ENCODE results near the gene NHP2. TPM values are rescaled to one million over a fixed set of nuclear protein-coding genes. Genes with fewer than 3 reads are reported as not detected.
"Not testable (repeated sequence)": the region's sequence is repeated elsewhere in the genome, so short reads cannot be mapped to it uniquely, and the experiment has no call there.

NHP2 gene
- total RNA-seq: 179 TPM

DNA sequence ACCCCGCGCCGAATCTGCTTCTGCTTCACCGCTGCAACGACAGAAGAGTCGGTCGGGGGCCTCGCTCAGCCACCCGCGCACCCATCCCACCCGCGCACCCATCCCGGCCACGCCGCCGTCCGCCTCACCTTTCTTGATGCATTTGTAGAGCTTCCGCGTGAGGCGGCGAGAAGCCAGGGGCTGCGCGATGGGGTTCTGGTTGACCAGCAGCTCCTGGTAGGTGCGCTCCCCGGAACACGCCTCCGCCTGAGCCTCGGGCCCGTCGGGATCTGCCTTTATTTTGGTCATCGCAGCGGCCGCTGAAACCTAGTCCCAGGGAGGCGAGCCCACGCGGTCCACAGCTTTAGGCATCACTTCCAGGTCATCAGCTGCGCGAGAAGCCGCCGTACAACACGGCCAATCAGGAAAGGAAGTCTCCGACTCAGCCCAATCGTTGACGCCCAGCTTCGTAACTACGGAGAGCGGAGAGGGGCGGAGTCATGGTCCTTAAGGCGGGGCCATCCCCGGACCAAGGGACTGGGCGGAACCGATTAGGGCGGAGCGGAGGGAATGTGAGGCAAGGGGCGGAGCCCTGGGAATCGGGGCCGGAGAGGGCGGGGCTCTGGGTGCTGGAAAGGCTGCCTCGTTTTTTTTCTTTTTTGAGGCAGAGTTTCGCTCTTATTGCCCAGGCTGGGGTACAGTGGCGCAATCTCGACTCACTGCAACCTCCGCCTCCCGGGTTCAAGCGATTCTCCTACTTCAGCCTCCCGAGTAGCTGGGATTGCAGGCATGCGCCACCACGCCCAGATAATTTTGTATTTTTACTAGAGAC, at the start of gene NHP2:
NHP2 (minus strand) TSS at position 356 of the 811 bp plus-strand sequence; CDS start at position 288, 68 bp downstream.
- ATAC-seq: peak; percentile 97

DNA sequence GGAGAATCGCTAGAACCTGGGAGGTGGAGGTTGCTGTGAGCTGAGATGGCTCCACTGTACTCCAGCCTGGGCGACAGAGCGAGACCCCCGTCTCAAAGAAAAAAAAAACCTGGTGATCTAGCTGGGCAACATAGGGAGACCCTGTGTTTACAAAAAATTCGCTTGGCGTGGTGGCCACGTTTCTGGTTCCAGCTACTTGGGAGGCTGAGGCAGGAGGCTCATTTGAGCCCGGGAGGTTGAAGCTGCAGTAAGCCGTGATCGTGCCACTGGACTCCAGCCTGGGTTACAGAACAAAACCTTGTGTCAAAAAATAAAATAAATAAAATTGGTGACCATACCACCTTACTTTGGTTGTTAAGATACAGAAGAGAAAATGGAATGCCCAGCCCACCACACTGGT, 48.9 kb upstream of the NHP2 start:
- no peak for ATAC-seq

GRCh38 chr5:178201927-178202235, 48.2 kb upstream of the NHP2 start:
- ATAC-seq: no peak

DNA sequence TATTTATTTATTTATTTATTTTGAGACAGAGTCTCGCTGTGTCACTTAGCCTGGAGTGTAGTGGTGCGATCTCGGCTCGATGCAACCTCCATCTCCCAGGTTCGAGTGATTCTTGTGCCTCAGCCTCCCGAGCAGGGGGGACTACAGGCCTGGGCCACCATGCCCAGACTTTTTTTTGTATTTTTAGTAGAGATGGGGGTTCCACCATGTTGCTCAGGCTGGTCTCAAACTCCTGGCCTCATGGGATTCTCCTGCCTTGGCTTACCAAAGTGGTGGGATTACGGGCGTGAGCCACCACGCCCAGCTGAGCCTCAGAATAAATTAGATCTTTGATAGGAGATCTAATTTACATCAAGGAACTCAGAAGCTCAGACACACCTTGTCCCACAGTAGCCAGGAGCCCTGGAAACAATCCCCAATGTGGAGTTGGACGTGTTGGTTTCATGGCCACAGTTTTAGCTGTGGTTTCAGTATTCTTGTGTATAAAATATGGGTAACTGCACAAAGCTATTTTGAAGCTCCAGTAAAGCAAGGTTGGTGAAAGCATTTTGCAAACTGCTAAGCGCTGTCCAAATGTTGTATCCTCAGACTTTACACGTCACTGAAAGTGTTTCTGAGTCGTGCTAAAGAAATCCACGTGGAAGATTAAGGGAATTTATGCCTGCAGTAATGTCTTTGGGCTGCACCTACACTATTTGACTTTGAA, 47.7 kb upstream of the NHP2 start:
- no peak for ATAC-seq

GRCh38 chr5:178199581-178200434, 46.1 kb upstream of the NHP2 start:
- ATAC-seq: peak; percentile 7

DNA sequence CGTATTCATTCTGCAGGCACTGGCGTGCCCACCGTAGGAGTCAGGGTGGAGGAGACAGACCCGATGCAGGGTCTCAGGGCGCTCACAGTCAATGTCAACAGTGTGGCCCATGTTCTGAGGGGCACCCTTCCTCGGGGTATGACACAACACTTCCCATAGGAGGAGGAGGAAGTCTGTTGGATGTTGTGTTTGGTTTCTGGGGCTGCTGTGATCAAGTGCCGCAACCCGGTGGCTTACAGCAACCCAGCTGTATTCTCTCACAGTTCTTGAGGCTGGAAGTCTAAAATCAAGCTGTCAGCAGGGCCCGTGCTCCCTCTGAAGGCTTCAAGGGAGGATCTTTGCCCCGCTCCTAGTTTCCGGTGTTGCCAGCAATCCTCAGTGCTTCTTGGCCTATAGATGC, 45.0 kb upstream of the NHP2 start:
- no peak for ATAC-seq

DNA sequence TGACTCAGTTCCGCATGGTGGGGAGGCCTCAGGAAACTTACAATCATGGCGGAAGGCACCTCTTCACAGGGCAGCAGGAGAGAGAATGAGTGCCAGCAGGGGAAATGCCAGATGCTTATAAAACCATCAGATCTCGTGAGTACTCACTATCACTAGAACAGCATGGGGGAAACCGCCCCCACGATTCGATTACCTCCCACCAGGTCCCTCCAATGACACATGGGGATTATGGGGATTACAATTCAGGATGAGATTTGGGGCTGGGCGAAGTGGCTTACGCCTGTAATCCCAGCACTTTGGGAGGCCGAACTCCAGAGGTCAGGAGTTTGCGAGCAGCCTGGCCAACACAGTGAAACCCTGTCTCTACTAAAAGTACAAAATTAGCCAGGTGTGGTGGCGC, 44.5 kb upstream of the NHP2 start:
- ATAC-seq: not testable (repeated sequence)

DNA sequence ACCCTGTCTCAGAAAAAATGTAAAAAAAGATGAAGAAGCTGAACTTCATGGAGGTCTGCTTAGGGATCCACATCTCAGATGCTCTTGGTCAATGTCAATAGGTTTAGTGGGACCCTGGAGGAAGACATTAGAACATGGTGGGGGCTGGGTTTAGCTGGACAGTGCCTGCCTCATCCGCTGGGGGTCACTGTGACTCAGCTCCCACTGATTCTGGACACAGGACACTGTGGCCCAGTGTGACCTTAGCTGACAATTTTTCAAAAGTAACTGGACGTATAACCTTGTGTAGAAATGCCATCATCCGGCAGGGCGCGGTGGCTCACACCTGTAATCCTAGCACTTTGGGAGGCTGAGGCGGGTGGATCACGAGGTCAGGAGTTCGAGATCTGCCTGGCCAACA, 43.3 kb upstream of the NHP2 start:
- no peak for ATAC-seq

- no peak for ATAC-seq
These were observed 42.7 kb upstream of the NHP2 start for GRCh38 chr5:178196281-178196812.

- peak; percentile 45 for ATAC-seq
These were observed 40.3 kb upstream of the NHP2 start for GRCh38 chr5:178194026-178194425.

- ATAC-seq: no peak
These were observed 39.6 kb upstream of the NHP2 start for GRCh38 chr5:178193251-178193809.

DNA sequence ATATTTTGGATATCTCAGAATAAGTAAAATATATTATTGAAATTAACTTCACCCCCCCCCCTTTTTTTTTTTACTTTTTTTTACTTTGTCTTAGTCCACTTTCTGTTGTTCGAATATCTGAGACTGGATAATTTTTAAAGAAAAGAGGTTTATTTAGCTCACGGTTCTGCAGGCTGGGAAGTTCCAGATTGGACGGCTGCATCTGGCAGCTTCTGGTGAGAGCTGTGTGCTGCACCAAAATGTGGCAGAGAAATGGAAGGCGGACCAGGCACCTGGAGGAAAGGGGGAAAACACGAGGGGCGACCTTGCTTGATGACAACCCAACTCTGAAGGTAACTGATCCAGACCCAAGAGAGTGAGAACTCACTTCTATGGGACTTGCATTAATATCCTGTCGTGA, 39.1 kb upstream of the NHP2 start:
- no peak for ATAC-seq

DNA sequence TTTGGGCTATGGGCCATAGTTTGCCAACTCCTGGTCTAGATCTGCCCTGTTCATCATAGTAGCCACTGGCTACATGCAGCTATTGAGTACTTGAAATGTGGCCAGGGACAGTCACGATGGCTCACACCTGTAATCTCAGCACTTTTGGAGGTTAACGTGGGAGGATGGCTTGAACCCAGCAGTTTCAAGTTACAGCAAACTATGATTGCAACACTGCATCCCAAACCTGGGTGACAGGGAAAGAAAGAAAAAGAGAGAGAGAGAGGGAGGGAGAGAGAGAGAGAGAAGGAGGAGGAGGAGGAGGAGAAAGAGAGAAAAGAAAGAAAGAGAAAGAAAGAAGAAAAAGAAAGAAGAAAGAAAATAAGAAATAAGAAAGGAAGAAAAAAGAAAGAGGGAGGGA, 38.6 kb upstream of the NHP2 start:
- ATAC-seq: peak; percentile 89

- no peak for ATAC-seq
These were observed 38.0 kb upstream of the NHP2 start for GRCh38 chr5:178191661-178192060.

DNA sequence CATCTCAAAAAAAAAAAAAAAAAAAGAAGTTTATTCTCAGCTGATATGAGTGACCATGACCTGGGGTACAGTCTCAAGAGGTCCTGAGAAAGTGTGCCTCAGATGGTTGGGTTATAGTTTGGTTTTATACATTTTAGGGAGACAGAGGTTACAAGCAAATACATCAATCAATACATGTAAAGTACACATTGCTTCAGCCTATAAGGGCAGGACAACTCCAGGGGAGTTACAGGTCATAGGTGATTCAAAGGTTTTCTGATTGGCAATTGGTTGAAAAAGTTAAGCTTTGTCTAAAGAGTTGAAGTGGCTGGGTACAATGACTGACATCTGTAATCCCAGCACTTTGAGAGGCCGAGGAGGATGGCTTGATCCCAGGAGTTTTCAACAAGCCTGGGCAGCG, 35.7 kb upstream of the NHP2 start:
- no peak for ATAC-seq

- no peak for ATAC-seq
These were observed 33.3 kb upstream of the NHP2 start, which contains the start of gene GMCL2 for GRCh38 chr5:178187014-178187413. GMCL2 (minus strand) TSS chr5:178187371; CDS start chr5:178187299, 72 bp downstream.

DNA sequence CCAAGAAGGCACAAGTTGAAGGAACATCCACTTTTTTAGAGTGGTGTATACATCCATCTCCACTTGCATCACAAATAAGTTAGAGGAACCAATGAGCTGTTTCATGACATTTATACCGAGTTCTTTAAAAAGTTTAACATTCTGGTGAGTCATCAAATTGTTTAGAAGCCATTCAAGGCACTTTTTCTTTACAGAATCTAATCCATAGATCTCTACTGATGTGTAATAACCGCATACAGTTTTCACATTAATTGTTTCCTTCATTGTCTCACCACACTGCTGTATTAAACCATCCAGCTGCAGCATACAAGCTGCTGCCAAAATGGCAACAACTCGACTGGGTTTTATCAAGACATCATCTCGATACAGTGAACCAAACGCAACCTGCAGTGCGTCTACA, 32.7 kb upstream of the NHP2 start:
- peak; percentile 62 for ATAC-seq

DNA sequence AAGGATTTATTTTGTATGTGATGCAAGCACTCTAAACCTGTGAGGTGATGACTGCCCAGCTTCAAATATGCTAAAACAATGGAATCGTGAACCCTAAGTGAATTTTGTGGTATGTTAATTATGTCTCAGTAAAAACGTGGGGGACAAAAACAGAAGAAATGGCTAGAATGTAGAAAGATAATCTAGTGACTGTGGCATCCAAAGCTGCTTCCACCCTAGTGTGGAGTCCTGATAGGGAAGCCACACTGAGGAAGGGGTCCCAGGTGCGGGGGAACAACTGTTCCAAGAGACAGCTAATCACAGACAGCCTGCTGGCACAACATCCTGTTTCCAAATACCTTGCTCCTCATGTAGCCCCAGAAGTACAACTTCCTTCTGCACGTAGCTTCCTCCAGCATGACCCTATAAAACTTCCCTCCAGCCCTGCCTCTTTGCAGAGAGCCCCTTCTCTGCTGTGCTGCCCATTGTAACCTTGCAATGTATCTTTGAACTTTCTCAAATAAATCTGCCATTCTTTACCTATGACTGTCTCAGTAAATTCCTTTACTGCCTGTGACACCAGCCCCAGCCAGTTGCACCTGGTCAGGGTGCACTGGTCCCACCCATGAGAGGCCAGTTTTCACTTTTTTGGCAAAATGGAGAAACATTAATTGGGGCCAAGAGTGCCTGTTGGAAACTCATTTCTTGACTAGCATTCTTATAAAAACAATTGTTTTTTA, 28.6 kb upstream of the NHP2 start:
- ATAC-seq: no peak

- no peak for ATAC-seq
These were observed 26.6 kb upstream of the NHP2 start for GRCh38 chr5:178180141-178180863.

- ATAC-seq: no peak
These were observed 23.9 kb upstream of the NHP2 start for GRCh38 chr5:178177569-178177968.

- ATAC-seq: no peak
These were observed 23.1 kb upstream of the NHP2 start for GRCh38 chr5:178176791-178177190.
